GM19324 (cell line): ENCODE results near the gene ZNRF3.

ENCODE experiments used
- ATAC-seq: cut with Tn5 transposase; IDR thresholded peaks from one replicate; pipeline ENCODE4 v1.9.1; 2021; ENCODE audit warnings: mild to moderate bottlenecking, moderate library complexity; ENCODE audit not compliant: unreplicated experiment, low FRiP score

The ZNRF3 gene

DNA sequence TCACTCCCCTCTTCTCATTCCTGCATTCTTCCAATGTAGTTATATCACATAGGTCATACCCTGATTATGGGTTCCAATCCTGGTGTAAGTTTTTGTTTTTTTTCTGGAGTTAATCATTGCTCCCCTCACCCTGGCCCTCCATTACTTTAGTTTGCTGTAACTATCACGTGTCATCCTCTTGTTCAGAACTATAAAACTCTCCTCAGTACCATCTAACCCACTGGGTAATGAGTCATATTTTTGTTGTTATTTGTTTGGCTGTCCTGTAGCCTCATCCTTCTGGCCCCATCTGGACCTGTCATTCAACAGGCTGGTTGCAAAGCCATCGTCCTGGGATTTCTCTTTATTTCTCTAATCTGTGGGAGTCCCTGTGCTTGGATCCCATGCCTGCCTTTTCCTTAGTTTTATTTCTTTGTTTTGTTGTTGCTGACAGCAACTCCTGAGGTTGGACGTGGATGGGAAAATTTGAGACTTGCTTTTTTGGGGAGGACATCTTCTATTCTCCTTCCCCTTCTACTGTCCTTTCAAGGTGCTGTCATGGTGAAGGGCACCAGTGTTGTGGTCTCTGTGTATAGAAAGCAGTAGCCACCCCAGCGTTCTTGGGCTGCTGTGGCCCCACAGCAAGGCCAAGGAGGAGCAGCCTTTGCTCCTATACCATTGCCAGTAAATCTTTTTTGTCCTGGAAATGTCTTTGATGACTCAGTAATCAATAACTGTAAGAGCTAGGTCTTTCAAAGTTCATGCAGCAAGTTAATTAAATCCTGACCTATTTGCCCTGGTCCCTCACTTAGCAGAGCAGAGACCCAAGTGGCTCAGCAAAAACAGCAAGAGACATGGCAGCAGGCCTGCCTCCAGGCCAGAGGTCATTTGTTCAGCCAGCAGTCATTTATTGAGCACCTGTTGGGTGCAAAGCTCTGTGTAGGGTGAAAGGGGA, 95.8 kb downstream of the ZNRF3 start:
- no peak for ATAC-seq

DNA sequence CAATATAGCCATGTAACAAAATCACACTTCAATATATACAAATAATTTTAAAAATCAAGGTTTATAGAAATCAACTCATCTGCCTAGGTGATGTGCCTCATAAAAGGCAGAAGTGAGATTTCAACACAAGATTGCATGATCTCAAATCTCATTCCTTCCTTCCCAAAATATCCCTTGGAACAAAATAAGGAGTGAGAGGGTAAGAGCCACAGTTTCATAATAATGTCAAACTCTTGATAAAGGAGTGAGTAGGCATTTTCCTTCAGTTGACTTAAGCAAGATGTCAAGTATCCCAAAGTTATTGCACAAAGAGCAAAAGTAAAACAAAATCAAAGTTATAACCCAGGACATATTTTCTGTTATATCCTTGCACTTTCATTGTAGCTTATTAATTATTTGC, 97.0 kb downstream of the ZNRF3 start:
- no peak for ATAC-seq

DNA sequence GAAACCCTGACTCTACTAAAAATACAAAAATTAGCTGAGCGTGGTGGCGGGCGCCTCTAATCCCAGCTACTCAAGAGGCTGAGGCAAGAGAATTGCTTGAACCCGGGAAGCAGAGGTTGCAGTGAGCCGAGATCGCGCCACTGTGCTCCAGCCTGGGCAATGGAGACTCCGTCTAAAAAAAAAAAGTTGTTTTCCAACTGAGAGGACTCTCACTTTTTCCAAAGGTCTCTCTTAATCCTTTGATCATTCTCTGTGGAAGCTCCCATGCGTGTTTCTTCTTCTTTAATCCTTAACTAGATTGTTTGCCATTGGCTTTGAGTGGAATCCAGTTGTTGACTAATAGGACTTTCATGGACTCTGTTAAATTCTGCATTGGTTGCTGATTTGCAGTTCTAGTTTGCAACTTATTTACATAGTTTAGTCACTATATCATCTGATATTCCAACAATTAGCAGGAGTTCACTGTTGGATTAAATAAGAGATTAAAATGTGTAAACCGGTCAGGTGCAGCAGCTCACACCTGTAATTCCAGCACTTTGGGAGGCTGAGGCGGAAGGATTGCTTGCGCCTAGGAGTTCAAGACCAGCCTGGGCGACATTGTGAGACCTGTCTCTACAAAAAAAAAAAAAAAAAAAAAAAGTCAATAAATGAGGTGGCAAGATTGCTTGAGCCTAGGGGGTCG, 98.6 kb downstream of the ZNRF3 start:
- no peak for ATAC-seq

DNA sequence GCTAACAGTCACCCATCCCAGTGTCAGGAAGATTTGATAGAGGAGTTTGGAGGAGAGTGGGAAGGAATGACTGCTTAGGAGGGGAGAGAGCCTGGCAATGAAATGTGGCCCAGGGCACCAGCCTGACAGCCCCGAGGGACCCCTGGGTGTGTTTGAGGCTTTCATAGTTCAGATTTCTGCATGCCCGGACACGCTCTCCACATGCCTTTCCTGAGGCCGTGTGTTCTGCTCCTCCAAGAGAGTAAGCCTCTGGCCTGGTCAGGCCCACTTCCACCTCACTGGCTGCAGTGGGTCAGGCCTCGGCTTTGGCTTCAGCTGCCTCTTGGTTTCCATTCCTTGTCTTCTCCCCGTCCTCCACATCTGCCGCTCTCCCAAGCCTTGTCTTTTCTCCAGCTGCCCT, 99.8 kb downstream of the ZNRF3 start:
- ATAC-seq, result no peak

DNA sequence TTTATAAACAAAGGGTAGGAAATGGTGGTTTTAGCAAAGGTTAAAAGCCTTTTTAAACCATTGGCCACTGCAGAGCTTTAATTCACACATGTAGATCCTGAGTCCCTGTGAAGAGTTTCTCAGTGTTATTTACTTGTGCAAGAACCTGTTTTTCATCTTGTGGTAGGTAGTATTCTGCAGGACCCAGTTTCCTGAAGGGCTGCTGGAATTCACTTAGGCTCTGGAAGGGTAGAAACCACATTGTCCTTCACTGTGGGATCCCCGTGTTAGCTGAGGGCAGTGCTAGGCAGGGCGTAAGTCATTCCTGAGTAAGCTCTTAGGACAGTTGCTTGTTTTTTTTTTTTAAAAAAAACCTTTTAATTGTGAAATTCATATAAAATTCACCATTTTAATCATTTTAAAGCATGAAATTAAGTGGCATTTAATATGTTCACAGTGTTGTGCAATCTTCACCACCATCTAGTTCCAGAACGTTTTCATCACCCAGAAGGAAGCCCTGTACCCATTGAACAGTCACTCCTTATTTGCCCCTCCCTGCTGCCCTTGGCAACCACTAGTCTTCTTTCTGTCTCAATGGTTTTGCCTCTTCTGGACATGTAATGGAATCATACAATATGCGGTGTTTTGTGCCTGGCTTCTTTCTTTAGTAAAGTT, 100.5 kb downstream of the ZNRF3 start:
- ATAC-seq, result no peak

DNA sequence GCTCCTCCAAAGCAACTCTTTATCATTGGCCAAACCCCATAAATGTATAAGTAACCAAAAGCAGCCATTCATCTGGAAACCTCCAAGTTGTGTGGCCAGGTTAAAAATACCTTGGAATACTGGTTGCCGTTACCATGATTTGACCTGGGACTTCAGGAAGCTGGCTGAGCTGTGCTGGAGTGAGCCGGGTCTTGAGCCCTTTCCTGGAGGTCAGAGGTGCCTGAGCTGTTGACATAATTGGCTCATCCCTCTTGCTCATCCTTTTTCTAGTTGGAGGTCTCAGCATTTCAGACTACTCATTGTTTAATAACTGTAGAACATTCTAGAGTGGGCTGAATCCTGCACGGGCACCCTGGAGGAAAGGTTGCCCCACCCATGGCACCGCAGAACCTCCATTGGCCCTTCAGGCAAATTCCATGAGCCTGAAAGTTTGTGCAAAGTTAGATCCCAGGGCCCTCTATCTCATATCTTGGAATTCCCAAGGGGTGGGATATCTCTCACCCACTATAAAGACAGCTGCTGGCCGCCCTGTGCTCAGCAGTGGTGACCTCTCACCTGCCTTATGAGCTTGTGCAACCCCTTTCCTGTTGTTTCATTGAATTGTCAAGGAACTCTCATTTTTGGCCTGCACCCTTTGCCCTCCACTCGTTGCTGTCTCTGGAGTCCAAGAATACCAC, 101.2 kb downstream of the ZNRF3 start:
- no peak for ATAC-seq

DNA sequence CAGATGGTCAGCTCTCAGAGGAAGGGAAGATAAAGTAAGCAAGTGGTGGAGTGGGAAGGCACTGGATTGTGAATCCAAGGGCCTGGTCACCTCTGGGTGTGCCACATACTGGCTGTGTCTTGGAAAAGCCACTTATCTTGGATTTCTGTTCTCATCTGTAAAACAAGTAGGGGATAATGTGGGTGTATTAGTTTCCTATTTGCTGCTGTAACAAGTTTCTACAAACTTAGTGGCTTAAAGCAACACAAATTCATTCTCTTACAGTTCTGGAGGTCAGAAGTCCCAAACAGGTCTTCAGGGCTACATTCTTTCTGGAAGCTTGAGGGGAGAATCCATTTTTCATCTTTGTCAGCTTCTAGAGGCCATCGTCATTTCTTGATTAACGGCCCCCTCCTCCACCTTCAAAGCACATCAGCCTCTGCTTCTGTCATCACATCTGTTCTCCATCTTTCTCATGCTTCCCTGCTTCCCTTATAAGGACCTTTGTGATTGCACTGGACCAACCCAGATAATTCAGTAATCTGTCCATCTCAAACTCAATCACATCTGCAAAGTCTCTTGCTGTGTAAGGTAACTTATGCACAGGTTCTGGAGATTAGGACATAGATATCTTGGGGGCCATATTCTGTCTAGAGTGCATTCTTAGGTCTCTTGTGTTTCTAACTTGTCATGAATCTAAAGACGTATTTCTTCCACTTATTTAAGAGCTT, 102.4 kb downstream of the ZNRF3 start:
- no peak for ATAC-seq

DNA sequence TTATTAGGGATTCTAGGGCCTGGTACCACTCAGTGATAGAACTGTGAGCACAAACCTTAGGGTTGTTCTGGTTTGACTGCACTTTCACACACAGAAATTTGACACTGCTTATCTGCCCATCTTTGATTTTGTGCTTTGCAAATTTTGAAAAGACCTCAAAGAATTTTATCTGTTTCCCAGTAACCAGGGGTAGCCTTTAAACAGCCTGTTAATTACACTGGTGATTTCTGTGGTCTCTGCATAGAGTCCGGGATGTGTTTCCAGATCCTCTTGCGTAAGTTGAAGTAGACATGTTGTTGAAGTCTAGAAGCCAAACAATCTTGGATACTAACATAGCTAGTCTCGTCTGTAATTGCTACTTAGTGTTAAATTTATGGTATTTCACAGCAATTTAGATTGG, 103.0 kb downstream of the ZNRF3 start:
- ATAC-seq, result no peak

DNA sequence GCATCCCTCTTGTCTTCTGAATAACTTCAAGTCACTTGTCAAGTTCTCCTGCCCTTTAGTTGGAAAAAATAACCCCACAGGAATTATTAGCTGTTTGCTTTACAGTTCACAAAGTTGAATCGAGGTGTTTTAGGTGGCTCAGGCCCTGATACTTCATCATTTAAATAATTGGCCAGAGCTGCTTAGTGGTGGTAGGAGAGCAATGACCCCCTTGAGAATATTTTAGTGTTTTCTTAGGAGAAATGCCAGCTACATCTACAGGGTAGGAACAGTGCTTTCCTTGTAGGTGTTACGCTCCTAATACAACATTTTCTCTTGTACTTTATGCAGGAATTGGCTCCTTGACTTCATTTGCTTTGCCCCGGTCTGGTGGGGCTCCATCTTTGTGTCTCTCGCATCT, 105.1 kb downstream of the ZNRF3 start:
- no peak for ATAC-seq

DNA sequence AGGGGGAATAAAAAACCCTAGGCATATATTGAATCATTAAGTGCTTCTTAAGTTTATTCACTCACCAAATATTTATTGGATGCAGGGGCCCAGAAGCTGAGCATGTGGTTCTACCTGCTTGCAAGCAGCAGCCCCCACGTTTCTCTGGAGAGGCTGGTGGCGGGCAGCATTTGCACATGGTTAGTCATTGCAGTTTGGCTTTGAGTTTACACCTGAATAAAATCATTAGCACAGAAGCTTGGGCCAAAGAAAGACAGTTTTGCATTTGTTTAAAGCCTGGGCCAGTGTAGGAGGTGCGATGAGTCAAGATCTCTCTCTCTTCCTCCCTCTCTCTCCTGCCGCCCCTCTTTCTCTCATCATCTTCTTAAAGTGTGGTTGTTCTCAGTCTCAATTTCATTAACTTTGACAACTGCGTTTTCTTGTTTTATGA, 105.7 kb downstream of the ZNRF3 start:
- no peak for ATAC-seq

DNA sequence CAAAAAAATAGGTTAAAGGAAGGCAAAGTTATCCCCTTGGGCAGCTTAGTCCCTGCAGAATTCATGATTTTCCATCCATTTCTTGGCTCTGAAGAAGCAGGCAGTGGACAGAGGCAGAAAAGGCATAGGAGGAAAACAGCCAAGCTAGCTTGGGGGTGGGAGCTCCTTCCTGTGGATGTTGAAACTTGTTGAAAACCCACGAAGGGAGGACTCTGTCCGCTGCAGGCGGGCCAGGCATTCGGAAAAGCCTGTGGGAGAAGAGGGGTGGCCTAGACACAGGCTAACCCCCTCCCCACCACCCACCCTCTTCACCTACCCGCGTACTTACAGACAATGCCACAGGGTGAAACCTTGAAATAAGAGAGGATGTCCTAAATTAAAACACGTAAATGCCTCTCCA, 106.1 kb downstream of the ZNRF3 start:
- ATAC-seq, result no peak

DNA sequence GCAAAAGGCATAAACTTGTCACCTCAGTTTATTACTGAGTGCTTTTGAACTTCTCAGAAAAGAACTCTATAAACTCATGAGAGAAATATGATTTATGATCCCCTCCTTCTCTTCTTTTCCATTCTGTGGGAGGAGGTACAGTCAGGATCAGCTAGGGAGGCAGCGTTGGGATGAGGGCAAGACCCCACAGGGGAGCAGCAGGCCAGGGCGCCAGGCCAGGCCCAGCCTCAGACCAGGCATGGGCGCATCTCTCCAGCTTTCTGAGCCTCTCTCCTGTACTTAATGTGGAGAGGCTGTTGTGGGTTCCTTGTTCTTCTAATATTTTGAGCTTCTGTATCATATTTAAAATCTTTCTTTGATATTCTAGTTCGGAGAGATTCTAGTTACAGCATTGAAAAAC, 106.5 kb downstream of the ZNRF3 start:
- no peak for ATAC-seq

DNA sequence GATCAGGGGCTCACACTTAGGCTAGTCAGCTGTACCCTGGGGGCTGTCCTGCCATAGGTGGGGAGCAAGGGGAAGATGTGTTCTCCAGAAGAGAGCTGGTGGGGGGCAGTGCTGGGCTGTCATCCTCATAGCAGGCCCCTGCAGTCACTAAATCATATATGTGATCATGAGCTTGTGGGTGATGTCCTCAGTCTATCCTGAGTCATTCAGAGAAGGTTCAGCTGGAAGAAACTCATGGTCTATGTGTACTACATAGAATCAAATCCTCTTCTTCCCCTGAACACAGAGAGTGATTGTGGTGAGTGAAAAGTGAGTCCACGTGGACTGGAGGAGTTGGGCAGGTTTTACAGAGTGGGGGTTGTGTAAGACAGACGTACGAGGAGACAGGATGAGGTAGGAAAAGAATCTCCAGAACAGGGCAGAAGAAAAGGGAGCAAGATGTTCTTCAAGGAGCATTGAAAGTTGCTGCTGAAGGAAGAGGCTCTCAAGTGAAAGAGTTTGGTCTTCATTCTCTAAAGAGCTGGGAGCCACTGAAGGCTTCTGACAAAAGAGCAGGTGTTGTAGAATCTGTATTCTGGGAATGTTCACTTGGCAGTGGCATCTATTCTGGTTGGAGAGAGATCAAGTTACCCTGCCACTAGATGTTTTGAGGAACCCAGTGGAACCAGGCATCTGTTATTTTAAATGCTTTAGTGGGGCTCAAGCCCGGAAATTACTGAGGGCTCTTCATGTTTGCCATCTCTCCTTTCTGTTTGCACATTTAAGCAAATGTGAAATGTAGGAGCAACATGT, 109.4 kb downstream of the ZNRF3 start:
- no peak for ATAC-seq

DNA sequence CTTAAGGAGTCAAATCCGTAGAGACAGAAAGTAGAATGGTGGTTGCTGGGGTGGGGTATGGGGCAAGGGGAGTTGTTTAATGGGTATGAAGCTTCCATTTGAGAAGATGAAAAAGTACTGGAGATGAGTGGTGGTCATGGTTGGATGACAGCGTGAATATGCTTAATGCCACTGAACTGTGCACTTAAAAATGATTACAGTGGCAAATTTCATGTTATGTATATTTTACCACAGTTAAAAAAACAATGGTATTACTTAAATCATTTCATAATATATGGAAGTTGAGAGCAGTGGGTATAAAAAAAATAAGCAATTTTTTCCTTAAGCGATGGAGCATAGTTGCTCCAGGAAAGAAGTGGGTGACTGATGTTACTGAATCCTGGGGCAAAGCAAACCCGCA, 111.2 kb downstream of the ZNRF3 start:
- ATAC-seq, result no peak

DNA sequence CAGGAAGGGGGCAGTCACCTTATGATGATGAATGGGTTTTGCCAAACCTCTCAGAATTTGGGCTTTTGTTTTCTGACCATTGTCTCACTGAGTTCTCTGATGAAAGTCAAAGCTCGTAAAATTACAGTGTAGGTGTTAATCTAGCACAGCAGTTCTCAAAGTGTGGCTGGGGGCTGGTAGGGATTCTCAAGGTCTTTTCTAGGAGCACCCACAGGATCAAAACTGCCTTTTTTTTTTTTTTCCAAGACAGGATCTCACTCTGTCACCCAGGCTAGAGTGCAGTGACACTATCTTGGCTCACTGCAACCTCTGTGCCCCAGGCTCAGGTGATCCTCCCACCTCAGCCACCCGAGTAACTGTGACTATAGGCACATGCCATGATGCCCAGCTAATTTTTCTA, 112.2 kb downstream of the ZNRF3 start:
- ATAC-seq, result no peak

DNA sequence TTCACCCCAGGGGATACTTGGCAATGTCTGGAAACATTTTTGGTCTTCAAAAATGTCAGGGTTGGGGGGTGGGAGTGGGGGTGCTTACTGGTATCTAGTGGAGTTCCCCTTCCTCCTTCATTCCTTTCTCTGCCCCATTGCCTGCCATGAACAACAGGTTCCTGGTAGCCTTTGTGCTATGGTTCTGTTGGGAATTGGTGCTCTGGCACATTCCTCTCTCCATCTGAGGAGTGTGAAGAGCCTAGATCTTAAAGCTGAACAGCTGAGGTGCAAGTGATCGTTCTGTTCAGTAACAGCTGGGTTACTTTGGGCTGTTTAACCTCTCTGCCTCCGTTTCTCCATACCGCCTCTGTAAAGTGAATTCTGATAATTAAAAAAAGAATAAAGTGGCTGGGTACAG, 114.0 kb downstream of the ZNRF3 start:
- no peak for ATAC-seq

DNA sequence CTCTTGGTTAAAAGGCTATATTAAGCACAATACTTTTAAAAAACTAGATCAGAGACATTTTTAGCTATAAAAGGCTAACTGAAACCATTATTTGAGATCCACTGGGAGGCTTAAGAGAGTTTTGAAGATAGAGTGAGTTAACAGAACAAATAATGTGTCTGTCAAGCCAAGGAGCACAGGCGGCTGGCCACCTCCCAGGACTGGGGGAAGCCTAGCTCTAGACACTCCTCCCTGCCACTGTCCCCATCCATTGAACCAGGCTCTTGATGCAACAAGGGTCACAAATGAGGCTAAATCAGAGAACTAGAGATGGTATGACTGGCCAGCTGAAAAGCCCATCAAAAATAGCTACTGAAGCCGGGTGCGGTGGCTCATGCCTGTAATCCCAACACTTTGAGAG, 115.3 kb downstream of the ZNRF3 start:
- ATAC-seq, result no peak

DNA sequence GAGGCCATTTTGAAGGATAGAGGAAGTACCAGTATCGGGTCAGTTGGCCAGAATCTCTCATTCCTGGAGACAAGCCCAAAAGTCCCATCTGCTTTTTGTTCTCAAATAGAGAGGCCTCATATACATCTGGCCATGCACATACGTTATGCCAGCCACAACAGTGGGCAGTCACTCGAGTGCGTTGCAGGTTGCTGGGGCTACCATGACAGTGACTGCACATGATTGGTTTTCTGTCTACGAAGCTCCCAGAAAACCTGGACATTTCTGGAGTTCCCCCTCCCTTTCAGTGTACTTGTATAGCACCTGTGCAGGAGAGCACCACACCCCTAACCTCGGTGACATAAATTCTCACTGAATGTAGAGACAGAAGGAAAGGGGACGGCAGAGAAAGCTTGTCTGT, 116.1 kb downstream of the ZNRF3 start:
- no peak for ATAC-seq

DNA sequence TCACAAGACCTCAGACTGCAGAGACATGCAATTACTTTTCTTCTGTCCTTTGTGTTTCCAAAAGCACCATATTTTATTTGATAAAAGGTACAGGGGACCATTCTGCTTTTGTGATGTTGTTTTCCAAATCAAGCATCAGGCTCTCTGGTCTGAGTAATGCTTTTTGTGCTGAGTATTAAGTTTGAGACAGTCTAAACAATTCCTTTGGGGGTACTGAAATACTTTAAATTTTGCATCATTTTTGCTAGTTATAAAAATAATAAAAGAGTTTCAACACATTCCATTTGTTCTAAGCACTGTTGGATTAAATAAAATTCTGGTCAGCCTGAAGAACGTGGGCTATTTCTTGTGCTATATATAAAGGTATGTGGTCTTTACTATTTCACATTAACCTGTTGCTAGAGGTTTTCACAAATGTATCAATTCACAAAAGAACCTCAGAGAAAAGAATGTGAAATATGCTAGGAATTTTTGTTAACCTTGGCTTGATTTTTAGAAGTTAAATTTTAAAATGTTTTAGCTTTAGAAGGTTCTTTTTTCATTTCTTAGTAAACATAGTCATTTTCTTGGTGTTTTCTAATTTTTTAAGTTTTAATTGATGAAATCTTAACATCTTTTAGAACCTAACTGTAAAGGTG, 116.7 kb downstream of the ZNRF3 start:
- no peak for ATAC-seq
